HEK293 (cell line): ENCODE measurements around the gene ZCCHC7.
A peak's percentile ranks its signal among the peaks of the same experiment; 100 is the strongest.

Experiments used
- CTCF ChIA-PET: fragments of 350-600 bp; formaldehyde crosslinking; extraction: SDS; loops from one replicate; lab custom pipeline; 2021; ENCODE audit warnings: antibody characterized with exemption; lab: Yijun Ruan, JAX
- POLR2A ChIA-PET: fragments of 300-600 bp; formaldehyde crosslinking; extraction: SDS; loops from one replicate; lab custom pipeline; 2020; ENCODE audit warnings: antibody characterized with exemption, inconsistent platforms; lab: Yijun Ruan, JAX
- H3K27ac ChIP-seq: fragments of 200-500 bp; sonication (Bioruptor generic); 2 replicates; pipeline ENCODE4 v1.5.1; 2014; ENCODE audit warnings: low read depth, low read length, control low read depth, inconsistent platforms; ENCODE audit errors: extremely low read depth
- H3K36me3 ChIP-seq, 2 experiments: fragments of 200-500 bp in 1 of 2; sonication (Bioruptor generic) in 1 of 2; 1 replicate in 1 of 2; 2 replicates in 1 of 2; pipeline ENCODE4 v1.5.1; 2014 to 2017; ENCODE audit warnings: inconsistent platforms in 2 of 2, low read length in 2 of 2; ENCODE audit not compliant: control insufficient read depth in 2 of 2, insufficient read depth in 1 of 2
- H3K4me1 ChIP-seq: fragments of 200-500 bp; sonication (Bioruptor generic); 2 replicates; pipeline ENCODE4 v1.5.1; 2014; ENCODE audit warnings: mild to moderate bottlenecking, low read length, inconsistent platforms; ENCODE audit not compliant: control insufficient read depth, insufficient read depth
- H3K4me3 ChIP-seq: 2 replicates; pipeline ENCODE4 v1.5.1; 2011; ENCODE audit warnings: low read depth, mild to moderate bottlenecking, control low read depth, low read length, moderate library complexity
- H3K9me3 ChIP-seq: fragments of 200-500 bp; sonication (Bioruptor generic); 2 replicates; pipeline ENCODE4 v1.5.1; 2014; ENCODE audit warnings: low read depth, low read length, inconsistent platforms; ENCODE audit not compliant: control insufficient read depth, insufficient read depth
- MEIS1 ChIP-seq: sonication (generic); formaldehyde crosslinking; IDR thresholded peaks from 2 replicates; pipeline ENCODE4 v1.8.1; 2022; ENCODE audit warnings: missing genetic modification reagents, mild to moderate bottlenecking, borderline replicate concordance
- OVOL3 ChIP-seq: fragments of 450-650 bp; formaldehyde crosslinking; IDR thresholded peaks from 2 replicates; pipeline ENCODE4 v1.5.1; 2016; ENCODE audit warnings: missing biosample characterization, missing genetic modification characterization
- REPIN1 ChIP-seq: fragments of 450-650 bp; formaldehyde crosslinking; IDR thresholded peaks from 2 replicates; pipeline ENCODE4 v1.5.1; 2017; ENCODE audit warnings: missing biosample characterization, missing genetic modification characterization, low read depth
- SP7 ChIP-seq: fragments of 450-650 bp; formaldehyde crosslinking; IDR thresholded peaks from 2 replicates; pipeline ENCODE4 v1.5.1; 2016; ENCODE audit warnings: missing biosample characterization, missing genetic modification characterization
- ZFHX2 ChIP-seq: fragments of 450-650 bp; formaldehyde crosslinking; conservative IDR thresholded peaks from 2 replicates; pipeline ENCODE4 v1.5.1; 2016; ENCODE audit warnings: missing biosample characterization, missing genetic modification characterization
- ZNF133 ChIP-seq: fragments of 450-650 bp; formaldehyde crosslinking; IDR thresholded peaks from 2 replicates; pipeline ENCODE4 v1.5.1; 2016; ENCODE audit warnings: missing biosample characterization, missing genetic modification characterization
- ZNF155 ChIP-seq: fragments of 450-650 bp; formaldehyde crosslinking; IDR thresholded peaks from 2 replicates; pipeline ENCODE4 v1.5.1; 2016; ENCODE audit warnings: missing biosample characterization, missing genetic modification characterization
- ZNF23 ChIP-seq: fragments of 450-650 bp; formaldehyde crosslinking; IDR thresholded peaks from 2 replicates; pipeline ENCODE4 v1.5.1; 2016; ENCODE audit warnings: missing biosample characterization, missing genetic modification characterization, borderline replicate concordance
- ZNF266 ChIP-seq: fragments of 450-650 bp; formaldehyde crosslinking; IDR thresholded peaks from 2 replicates; pipeline ENCODE4 v1.5.1; 2016; ENCODE audit warnings: missing biosample characterization, missing genetic modification characterization, low read depth
- ZNF280C ChIP-seq: fragments of 450-650 bp; formaldehyde crosslinking; IDR thresholded peaks from 2 replicates; pipeline ENCODE4 v1.5.1; 2016; ENCODE audit warnings: missing biosample characterization, missing genetic modification characterization
- ZNF324 ChIP-seq: fragments of 450-650 bp; formaldehyde crosslinking; IDR thresholded peaks from 2 replicates; pipeline ENCODE4 v1.5.1; 2016; ENCODE audit warnings: missing biosample characterization, missing genetic modification characterization
- ZNF341 ChIP-seq: fragments of 450-650 bp; formaldehyde crosslinking; IDR thresholded peaks from 2 replicates; pipeline ENCODE4; 2016; ENCODE audit warnings: low read depth, missing biosample characterization, missing genetic modification characterization
- ZNF394 ChIP-seq: fragments of 450-650 bp; formaldehyde crosslinking; IDR thresholded peaks from 2 replicates; pipeline ENCODE4 v1.5.1; 2016; ENCODE audit warnings: missing biosample characterization, missing genetic modification characterization, mild to moderate bottlenecking, moderate library complexity, borderline replicate concordance
- ZNF501 ChIP-seq: fragments of 450-650 bp; formaldehyde crosslinking; IDR thresholded peaks from 2 replicates; pipeline ENCODE4 v1.5.1; 2016; ENCODE audit warnings: missing biosample characterization, missing genetic modification characterization
- ZNF548 ChIP-seq: fragments of 450-650 bp; formaldehyde crosslinking; IDR thresholded peaks from 2 replicates; pipeline ENCODE4 v1.5.1; 2016; ENCODE audit warnings: missing biosample characterization, missing genetic modification characterization
- ZNF610 ChIP-seq: fragments of 450-650 bp; formaldehyde crosslinking; IDR thresholded peaks from 2 replicates; pipeline ENCODE4 v1.5.1; 2016; ENCODE audit warnings: missing biosample characterization, missing genetic modification characterization, borderline replicate concordance
- ZNF660 ChIP-seq: fragments of 450-650 bp; IDR thresholded peaks from 2 replicates; pipeline ENCODE4 v1.5.1; 2018; ENCODE audit warnings: missing biosample characterization, mild to moderate bottlenecking, missing genetic modification characterization
- ZNF76 ChIP-seq: fragments of 450-650 bp; formaldehyde crosslinking; IDR thresholded peaks from 2 replicates; pipeline ENCODE4; 2016; ENCODE audit warnings: low read depth, missing biosample characterization, missing genetic modification characterization, borderline replicate concordance
- ZNF791 ChIP-seq: fragments of 450-650 bp; formaldehyde crosslinking; IDR thresholded peaks from 2 replicates; pipeline ENCODE4 v1.5.1; 2016; ENCODE audit warnings: missing biosample characterization, missing genetic modification characterization
- ZSCAN4 ChIP-seq: fragments of 450-650 bp; formaldehyde crosslinking; IDR thresholded peaks from 2 replicates; pipeline ENCODE4 v1.5.1; 2017; ENCODE audit warnings: missing biosample characterization, missing genetic modification characterization
- TF ChIP-seq, protein P1 (sequence below): sonication (generic); formaldehyde crosslinking; IDR thresholded peaks from 2 replicates; pipeline ENCODE4 v1.8.1; 2022; ENCODE audit warnings: mild to moderate bottlenecking, moderate library complexity, missing genetic modification reagents
- TF ChIP-seq, protein P2 (sequence below): fragments of 450-650 bp; formaldehyde crosslinking; IDR thresholded peaks from 2 replicates; pipeline ENCODE4 v1.5.1; 2016; ENCODE audit warnings: missing biosample characterization, missing genetic modification characterization

ZCCHC7 gene

GRCh38 chr9:37283730-37284325 lies 163.5 kb downstream of the ZCCHC7 start:
- ChIA-PET POLR2A (interaction anchor here (0.7 kb wide), 1 partner anchor 257 kb away, joined by 4 read pairs; no protein-coding TSS in a partner anchor), CTCF (interaction anchor here (0.6 to 0.7 kb wide), 3 partner anchors 12 to 64 kb away, joined by 3 to 4 read pairs (median 3); no protein-coding TSS in a partner anchor)
- TF ChIP-seq ZNF501 (tag by site-specific recombination): no peak
- no peak for TF ChIP-seq ZNF280C (tag by site-specific recombination)
- no peak for TF ChIP-seq ZNF155 (tag by site-specific recombination)
- TF ChIP-seq ZNF76: no peak
- TF ChIP-seq ZNF610: no peak
- Histone ChIP-seq H3K9me3 (no peaks in the 10 kb centered on the region), H3K36me3 (no peaks in the 10 kb centered on the region), H3K27ac (no peak overlapping the region), H3K4me1 (no peaks in the 10 kb centered on the region), H3K4me3 (no peak overlapping the region)

GRCh38 chr9:37284636-37285035 lies 164.3 kb downstream of the ZCCHC7 start:
- H3K4me3 ChIP-seq: no peak overlapping the region
- H3K9me3 ChIP-seq: no peaks in the 10 kb centered on the region
- no peaks in the 10 kb centered on the region for H3K4me1 ChIP-seq
- POLR2A ChIA-PET: interaction anchor here (0.7 kb wide), 1 partner anchor 257 kb away, joined by 4 read pairs; no protein-coding TSS in a partner anchor
- CTCF ChIA-PET: interaction anchor here (0.6 kb wide), 2 partner anchors 11 to 38 kb away, joined by 3 to 4 read pairs; no protein-coding TSS in a partner anchor
- no peaks in the 10 kb centered on the region for H3K36me3 ChIP-seq
- TF ChIP-seq SP7 (no peak), ZNF341 (tag by site-specific recombination) (no peak), ZNF791 (tag by site-specific recombination) (no peak), ZNF660 (tag by site-specific recombination) (peak; percentile 63; the same call in 1 of the 2 replicates)
- TF ChIP-seq, protein P1, sequence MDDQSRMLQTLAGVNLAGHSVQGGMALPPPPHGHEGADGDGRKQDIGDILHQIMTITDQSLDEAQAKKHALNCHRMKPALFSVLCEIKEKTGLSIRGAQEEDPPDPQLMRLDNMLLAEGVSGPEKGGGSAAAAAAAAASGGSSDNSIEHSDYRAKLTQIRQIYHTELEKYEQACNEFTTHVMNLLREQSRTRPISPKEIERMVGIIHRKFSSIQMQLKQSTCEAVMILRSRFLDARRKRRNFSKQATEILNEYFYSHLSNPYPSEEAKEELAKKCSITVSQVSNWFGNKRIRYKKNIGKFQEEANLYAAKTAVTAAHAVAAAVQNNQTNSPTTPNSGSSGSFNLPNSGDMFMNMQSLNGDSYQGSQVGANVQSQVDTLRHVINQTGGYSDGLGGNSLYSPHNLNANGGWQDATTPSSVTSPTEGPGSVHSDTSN: no peak
- TF ChIP-seq, all 188 proteins: peak for 1
- no peak overlapping the region for H3K27ac ChIP-seq

GRCh38 chr9:37286530-37287175 lies 166.3 kb downstream of the ZCCHC7 start:
- no peaks in the 10 kb centered on the region for H3K9me3 ChIP-seq
- no peaks in the 10 kb centered on the region for H3K4me1 ChIP-seq
- no peak overlapping the region for H3K4me3 ChIP-seq
- H3K36me3 ChIP-seq: no peaks in the 10 kb centered on the region
- ChIA-PET CTCF (interaction anchor here (0.7 to 1.1 kb wide), 3 partner anchors 7 to 36 kb away, joined by 3 to 5 read pairs (median 3); no protein-coding TSS in a partner anchor), POLR2A (interaction anchor here (0.6 kb wide), 1 partner anchor 17 kb away, joined by 6 read pairs; no protein-coding TSS in a partner anchor)
- no peak overlapping the region for H3K27ac ChIP-seq
- TF ChIP-seq ZNF23 (tag by site-specific recombination) (no peak), REPIN1 (tag by site-specific recombination) (no peak), ZNF266 (no peak), ZNF394 (tag by site-specific recombination) (no peak), OVOL3 (no peak), MEIS1 (no peak), ZNF324 (no peak), ZFHX2 (tag by site-specific recombination) (no peak), ZNF133 (tag by site-specific recombination) (no peak), ZSCAN4 (tag by site-specific recombination) (no peak), ZNF548 (no peak)
- TF ChIP-seq, protein P2, sequence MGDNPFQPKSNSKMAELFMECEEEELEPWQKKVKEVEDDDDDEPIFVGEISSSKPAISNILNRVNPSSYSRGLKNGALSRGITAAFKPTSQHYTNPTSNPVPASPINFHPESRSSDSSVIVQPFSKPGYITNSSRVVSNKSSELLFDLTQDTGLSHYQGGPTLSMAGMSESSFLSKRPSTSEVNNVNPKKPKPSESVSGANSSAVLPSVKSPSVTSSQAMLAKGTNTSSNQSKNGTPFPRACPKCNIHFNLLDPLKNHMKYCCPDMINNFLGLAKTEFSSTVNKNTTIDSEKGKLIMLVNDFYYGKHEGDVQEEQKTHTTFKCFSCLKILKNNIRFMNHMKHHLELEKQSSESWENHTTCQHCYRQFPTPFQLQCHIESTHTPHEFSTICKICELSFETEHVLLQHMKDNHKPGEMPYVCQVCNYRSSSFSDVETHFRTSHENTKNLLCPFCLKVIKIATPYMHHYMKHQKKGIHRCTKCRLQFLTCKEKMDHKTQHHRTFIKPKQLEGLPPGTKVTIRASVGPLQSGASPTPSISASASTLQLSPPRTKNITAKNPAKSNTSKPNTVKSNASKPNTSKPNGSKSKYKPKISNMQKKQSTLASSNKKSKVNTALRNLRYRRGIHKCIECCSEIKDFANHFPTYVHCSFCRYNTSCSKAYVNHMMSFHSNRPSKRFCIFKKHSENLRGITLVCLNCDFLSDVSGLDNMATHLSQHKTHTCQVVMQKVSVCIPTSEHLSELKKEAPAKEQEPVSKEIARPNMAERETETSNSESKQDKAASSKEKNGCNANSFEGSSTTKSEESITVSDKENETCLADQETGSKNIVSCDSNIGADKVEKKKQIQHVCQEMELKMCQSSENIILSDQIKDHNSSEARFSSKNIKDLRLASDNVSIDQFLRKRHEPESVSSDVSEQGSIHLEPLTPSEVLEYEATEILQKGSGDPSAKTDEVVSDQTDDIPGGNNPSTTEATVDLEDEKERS: no peak
